Fibroblast of mammary gland (primary cell): ENCODE results near the gene KCNJ5.

Source experiments
- DNase-seq: peaks from one replicate; pipeline ENCODE4 v3.0.0-alpha.2; 2010; ENCODE audit warnings: low read depth
- H3K4me3 ChIP-seq: 2 replicates; pipeline ENCODE4 v1.5.1; 2011; ENCODE audit warnings: low read depth, mild to moderate bottlenecking, low read length, moderate library complexity; ENCODE audit not compliant: control insufficient read depth
- CTCF ChIP-seq: conservative IDR thresholded peaks from 2 replicates; pipeline ENCODE4 v1.5.1; 2011; ENCODE audit warnings: low read depth, low read length, inconsistent platforms; ENCODE audit not compliant: control insufficient read depth, insufficient read depth

KCNJ5 gene

DNA sequence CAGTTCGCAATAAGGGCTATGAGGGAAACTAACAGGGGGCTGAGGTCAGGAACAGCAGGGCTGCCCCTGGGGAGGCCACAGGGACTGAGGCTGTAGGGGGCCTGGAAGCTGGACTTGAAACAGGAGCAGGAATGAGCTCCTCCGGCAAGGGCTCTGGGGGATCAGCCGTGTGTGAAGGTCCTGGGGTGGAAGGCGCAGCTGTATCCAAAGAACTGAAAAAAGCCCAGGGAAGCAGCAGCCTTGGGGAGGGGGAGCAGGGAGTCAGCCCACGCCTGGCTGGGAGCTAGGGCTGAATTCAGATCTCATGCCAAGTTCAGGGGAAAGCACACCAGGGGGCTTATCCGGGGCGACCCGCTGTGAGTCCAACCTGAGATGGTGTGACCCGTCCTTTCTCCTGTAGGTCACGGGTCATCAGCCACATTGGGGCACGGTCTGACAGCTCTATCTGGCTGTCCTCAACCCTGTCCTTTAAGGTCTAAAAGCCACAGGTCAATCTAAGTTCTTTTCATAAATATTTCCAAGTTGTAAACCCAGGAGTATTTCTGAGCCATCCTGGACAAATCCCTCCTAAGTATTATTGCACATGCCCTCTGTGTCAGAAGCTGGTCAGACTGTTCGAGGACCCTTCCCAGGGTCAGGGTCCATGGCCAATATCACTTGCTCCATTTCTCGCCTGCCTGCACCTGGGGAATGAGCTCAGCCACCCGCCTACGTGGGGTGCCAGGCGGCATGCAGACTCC is 33.5 kb downstream of the KCNJ5 start:
- DNase-seq, result no peak
- TF ChIP-seq CTCF, result no peak
- no peak overlapping the region for H3K4me3 ChIP-seq

DNA sequence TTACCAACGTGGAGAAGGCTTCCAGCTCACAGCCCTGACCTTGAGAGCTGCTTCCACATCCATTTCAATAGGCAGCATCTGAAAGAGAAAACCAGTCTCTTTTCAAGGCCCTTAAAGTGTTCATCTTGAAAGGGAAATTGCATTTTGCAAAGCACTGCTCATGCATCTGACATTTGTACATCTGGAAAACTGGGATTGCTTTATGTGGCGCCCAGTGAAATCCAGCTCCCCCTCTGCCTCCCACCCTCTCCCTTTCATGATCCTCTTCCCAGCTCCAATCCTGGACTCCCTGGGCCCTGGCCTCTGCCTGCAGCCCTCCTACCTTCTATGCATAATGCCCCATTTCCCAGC is 34.1 kb downstream of the KCNJ5 start:
- H3K4me3 ChIP-seq, result no peak overlapping the region
- no peak for DNase-seq
- no peak for TF ChIP-seq CTCF

GRCh38 chr11:128926000-128926399 is 34.8 kb downstream of the KCNJ5 start:
- no peak overlapping the region for H3K4me3 ChIP-seq
- no peak for TF ChIP-seq CTCF

GRCh38 chr11:128926437-128927107 is 35.4 kb downstream of the KCNJ5 start:
- DNase-seq, result no peak
- no peak overlapping the region for H3K4me3 ChIP-seq
- TF ChIP-seq CTCF, result no peak

More at GRCh38 chr11:128926000-128926399, 34.8 kb downstream of the KCNJ5 start:
- no peak for DNase-seq

DNA sequence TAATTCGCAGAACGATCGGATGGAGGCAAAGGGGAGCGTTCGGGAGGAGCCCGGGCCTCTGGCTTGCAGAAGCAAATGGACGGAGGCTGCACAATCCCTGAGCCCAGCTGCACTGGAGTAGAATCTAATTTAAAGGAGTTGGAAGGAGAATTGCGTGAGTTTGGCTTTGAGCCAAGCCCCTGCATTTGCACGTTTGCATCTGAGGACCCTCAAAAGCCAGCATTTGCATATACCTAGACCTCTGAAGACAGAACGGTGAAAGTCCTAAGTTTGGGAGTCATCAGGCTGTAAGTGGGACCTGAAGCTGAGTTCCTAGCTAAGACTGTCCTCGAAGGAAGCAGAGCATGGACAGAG is 35.9 kb downstream of the KCNJ5 start:
- no peak for TF ChIP-seq CTCF
- no peak overlapping the region for H3K4me3 ChIP-seq
- DNase-seq, result no peak

- TF ChIP-seq CTCF, result no peak
- no peak for DNase-seq
Observed at GRCh38 chr11:128927683-128928336, 36.7 kb downstream of the KCNJ5 start.

More at GRCh38 chr11:128927683-128928336, 36.7 kb downstream of the KCNJ5 start:
- H3K4me3 ChIP-seq, result no peak overlapping the region
